ENCODE measurements around the gene QRICH2.

DNA sequence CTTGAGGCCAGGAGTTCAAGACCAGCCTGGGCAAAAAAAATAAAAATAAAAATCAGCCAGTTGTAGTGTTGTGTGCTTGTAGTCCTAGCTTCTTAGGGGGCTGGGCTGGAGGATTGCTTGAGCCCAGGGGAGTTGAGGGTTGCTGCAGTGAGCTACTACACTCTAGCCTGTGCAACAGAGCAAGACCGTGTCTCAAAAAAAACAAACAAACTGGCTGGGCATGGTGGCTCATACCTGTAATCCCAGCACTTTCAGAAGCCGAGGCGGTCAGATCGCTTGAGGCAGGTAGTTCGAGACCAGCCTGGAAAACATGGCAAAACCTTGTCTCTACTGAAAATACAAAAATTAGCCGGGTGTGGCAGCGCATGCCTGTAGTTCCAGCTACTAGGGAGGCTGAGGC is 47.9 kb downstream of the QRICH2 start:
- TF ChIP-seq, protein P1, sequence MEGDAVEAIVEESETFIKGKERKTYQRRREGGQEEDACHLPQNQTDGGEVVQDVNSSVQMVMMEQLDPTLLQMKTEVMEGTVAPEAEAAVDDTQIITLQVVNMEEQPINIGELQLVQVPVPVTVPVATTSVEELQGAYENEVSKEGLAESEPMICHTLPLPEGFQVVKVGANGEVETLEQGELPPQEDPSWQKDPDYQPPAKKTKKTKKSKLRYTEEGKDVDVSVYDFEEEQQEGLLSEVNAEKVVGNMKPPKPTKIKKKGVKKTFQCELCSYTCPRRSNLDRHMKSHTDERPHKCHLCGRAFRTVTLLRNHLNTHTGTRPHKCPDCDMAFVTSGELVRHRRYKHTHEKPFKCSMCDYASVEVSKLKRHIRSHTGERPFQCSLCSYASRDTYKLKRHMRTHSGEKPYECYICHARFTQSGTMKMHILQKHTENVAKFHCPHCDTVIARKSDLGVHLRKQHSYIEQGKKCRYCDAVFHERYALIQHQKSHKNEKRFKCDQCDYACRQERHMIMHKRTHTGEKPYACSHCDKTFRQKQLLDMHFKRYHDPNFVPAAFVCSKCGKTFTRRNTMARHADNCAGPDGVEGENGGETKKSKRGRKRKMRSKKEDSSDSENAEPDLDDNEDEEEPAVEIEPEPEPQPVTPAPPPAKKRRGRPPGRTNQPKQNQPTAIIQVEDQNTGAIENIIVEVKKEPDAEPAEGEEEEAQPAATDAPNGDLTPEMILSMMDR (IDR thresholded peaks at IDR 0.05): no peak
- no peak for TF ChIP-seq POLR2A (IDR thresholded peaks at IDR 0.05)
- no peak for TF ChIP-seq EP300 (IDR thresholded peaks at IDR 0.05)

Data from tibial nerve (tissue), 4 donors.